ENCODE measurements around the gene RBFOX2.

DNA sequence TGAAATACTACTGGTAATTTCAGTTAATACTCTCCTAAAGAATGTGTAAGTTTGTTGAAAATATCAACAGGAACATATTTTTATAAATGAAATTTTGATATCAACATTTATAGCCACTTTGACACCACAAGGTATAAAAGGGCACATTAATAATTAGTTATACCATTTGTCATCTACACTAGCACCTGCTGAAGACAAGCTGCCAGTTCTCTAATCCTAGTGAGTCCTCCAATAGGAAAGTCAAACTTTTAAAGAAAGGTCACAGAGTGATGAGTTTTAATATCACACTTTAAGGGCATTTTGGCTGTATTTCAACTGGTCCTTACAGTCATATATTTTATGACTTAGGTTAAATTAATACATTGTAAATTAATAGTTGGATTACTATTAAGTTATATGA is 258.6 kb downstream of the RBFOX2 start:
- TF ChIP-seq, protein P1, sequence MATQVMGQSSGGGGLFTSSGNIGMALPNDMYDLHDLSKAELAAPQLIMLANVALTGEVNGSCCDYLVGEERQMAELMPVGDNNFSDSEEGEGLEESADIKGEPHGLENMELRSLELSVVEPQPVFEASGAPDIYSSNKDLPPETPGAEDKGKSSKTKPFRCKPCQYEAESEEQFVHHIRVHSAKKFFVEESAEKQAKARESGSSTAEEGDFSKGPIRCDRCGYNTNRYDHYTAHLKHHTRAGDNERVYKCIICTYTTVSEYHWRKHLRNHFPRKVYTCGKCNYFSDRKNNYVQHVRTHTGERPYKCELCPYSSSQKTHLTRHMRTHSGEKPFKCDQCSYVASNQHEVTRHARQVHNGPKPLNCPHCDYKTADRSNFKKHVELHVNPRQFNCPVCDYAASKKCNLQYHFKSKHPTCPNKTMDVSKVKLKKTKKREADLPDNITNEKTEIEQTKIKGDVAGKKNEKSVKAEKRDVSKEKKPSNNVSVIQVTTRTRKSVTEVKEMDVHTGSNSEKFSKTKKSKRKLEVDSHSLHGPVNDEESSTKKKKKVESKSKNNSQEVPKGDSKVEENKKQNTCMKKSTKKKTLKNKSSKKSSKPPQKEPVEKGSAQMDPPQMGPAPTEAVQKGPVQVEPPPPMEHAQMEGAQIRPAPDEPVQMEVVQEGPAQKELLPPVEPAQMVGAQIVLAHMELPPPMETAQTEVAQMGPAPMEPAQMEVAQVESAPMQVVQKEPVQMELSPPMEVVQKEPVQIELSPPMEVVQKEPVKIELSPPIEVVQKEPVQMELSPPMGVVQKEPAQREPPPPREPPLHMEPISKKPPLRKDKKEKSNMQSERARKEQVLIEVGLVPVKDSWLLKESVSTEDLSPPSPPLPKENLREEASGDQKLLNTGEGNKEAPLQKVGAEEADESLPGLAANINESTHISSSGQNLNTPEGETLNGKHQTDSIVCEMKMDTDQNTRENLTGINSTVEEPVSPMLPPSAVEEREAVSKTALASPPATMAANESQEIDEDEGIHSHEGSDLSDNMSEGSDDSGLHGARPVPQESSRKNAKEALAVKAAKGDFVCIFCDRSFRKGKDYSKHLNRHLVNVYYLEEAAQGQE (IDR thresholded peaks at IDR 0.05; ENCODE audit: low read depth) = no peak
- no peak for TF ChIP-seq TAF1 (IDR thresholded peaks at IDR 0.05; ENCODE audit: low read depth)
- no peak for TF ChIP-seq TEAD4 (IDR thresholded peaks at IDR 0.05)
- no peak for TF ChIP-seq TCF12 (IDR thresholded peaks at IDR 0.05; ENCODE audit: low read depth)
- TF ChIP-seq RAD21 (IDR thresholded peaks at IDR 0.05; ENCODE audit: low read depth) = no peak
- TF ChIP-seq CEBPB (IDR thresholded peaks at IDR 0.05) = no peak
- no peak for TF ChIP-seq FOXM1 (IDR thresholded peaks at IDR 0.05; ENCODE audit: borderline replicate concordance, low read depth)
- no peak for TF ChIP-seq EP300 (IDR thresholded peaks at IDR 0.05; ENCODE audit: borderline replicate concordance)
- TF ChIP-seq, protein P2, sequence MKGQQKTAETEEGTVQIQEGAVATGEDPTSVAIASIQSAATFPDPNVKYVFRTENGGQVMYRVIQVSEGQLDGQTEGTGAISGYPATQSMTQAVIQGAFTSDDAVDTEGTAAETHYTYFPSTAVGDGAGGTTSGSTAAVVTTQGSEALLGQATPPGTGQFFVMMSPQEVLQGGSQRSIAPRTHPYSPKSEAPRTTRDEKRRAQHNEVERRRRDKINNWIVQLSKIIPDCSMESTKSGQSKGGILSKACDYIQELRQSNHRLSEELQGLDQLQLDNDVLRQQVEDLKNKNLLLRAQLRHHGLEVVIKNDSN (IDR thresholded peaks at IDR 0.05) = no peak
- TF ChIP-seq CREB1 (IDR thresholded peaks at IDR 0.05; ENCODE audit: low read depth) = no peak
- TF ChIP-seq EGR1 (IDR thresholded peaks at IDR 0.05) = no peak
- TF ChIP-seq YY1 (IDR thresholded peaks at IDR 0.05; ENCODE audit: low read depth) = no peak
- no peak for TF ChIP-seq ZBTB7A (IDR thresholded peaks at IDR 0.05; ENCODE audit: low read depth)
- TF ChIP-seq NFIC (IDR thresholded peaks at IDR 0.05) = no peak

Measured in Ishikawa (cell line).